Superior temporal gyrus (tissue), 1 donor: ENCODE results near the gene TSPY10.
"Not testable (repeated sequence)": the region's sequence is repeated elsewhere in the genome, so short reads cannot be mapped to it uniquely, and the experiment has no call there.

Source experiments
- DNase-seq: peaks from one replicate; pipeline ENCODE4 v3.0.0-alpha.2; 2016; ENCODE audit errors: extremely low spot score

Gene TSPY10, protein sequence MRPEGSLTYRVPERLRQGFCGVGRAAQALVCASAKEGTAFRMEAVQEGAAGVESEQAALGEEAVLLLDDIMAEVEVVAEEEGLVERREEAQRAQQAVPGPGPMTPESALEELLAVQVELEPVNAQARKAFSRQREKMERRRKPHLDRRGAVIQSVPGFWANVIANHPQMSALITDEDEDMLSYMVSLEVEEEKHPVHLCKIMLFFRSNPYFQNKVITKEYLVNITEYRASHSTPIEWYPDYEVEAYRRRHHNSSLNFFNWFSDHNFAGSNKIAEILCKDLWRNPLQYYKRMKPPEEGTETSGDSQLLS

DNA sequence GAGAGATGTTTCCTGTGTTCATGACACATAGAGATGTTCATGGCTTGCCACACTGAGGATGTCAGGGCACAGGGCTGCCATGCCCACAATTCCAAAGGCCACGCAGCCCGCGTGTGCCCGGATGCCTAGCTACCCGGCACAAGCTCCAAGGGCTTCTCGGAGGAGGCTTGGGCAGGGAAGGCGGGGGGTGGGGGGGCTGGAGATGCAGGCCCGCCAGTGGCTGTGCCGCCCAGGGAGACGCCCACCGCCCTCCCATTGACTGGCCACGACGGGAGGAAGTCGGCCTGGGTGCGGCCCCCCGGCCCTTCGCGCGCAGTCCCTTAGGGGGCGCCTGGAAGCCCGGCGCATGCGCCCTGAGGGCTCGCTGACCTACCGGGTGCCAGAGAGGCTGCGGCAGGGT, at the start of gene TSPY10:
TSS of gene TSPY10 (plus strand) at position 301 of the 400 bp plus-strand sequence. CDS start at position 347, 46 bp downstream.
- not testable (repeated sequence) for DNase-seq

DNA sequence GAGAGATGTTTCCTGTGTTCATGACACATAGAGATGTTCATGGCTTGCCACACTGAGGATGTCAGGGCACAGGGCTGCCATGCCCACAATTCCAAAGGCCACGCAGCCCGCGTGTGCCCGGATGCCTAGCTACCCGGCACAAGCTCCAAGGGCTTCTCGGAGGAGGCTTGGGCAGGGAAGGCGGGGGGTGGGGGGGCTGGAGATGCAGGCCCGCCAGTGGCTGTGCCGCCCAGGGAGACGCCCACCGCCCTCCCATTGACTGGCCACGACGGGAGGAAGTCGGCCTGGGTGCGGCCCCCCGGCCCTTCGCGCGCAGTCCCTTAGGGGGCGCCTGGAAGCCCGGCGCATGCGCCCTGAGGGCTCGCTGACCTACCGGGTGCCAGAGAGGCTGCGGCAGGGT, 40.7 kb upstream of the TSPY10 start, which contains the start of gene TSPY9:
TSS of gene TSPY9 (plus strand) at position 301 of the 400 bp plus-strand sequence. CDS start at position 347, 46 bp downstream.
- DNase-seq, result not testable (repeated sequence)

DNA sequence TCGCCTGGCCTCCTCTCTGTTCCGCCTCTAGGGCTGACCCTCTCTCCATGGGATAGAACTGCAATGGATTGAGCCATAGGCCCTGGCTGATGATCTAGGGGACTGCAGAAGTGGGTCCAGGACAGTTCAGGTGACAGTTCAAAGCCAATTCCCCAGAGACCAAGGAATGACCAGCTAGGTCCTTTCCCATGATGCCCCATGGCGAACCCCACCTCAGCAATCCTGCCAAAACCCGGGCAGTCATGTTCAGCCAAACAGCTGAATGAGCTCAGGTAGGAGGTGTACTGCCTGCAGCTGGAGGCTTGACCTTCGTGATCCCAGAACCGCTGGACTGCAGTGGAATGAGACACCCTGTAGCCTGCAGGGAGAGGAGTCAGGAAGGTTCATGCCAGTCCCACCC, 23.3 kb upstream of the TSPY10 start:
- DNase-seq, result not testable (repeated sequence)

DNA sequence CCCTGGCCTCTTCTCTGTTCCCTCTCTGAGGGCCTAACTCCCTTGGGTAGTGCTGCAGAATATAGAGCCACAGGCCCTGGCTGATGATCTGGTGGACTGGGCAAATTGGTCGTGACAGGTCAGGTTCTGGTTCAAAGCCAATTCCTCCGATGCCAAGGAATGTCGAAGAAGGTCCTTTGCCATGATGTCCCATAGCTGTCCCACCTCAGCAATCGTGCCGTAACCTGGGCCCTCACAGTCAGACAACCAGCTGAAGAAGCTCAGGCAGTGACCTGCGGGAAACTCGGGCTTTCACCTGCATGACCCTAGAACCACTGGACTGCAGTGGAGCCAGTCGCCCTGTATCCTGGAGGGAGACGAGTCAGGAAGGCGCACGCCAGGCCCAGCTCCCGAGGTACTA, 11.4 kb upstream of the TSPY10 start:
- not testable (repeated sequence) for DNase-seq
